Spleen (tissue), 11 donors: ENCODE measurements around the gene PLOD2. TPM values are rescaled to one million over a fixed set of nuclear protein-coding genes. Genes with fewer than 3 reads are reported as not detected.

ENCODE experiments used
- DNase-seq: peaks from one replicate; pipeline ENCODE4 v3.0.0-alpha.2; 2020
- H3K27ac ChIP-seq, 8 donors: fragments of 200-600 bp; sonication (generic) in 7 of 8; 1 replicate in 4 of 8; 2 replicates in 4 of 8; pipeline versions ENCODE4 v1.5.0 to v1.8.0; 2016 to 2021; ENCODE audit warnings: inconsistent platforms in 4 of 8, mild to moderate bottlenecking in 4 of 8, moderate library complexity in 1 of 8
- H3K27me3 ChIP-seq, 7 donors: fragments of 200-600 bp; sonication (generic) in 6 of 7; replicated peaks in 1 of 7; 1 replicate in 4 of 7; 2 replicates in 3 of 7; pipeline versions ENCODE4 v1.5.0 to v1.8.0; 2016 to 2021; ENCODE audit warnings: inconsistent platforms in 3 of 7, mild to moderate bottlenecking in 1 of 7
- H3K36me3 ChIP-seq, 6 donors: fragments of 200-600 bp; sonication (generic) in 5 of 6; 1 replicate in 4 of 6; 2 replicates in 2 of 6; pipeline versions ENCODE4 v1.5.0 to v1.8.0; 2016 to 2021; ENCODE audit warnings: inconsistent platforms in 2 of 6
- H3K4me1 ChIP-seq, 6 donors: fragments of 200-600 bp; sonication (generic) in 5 of 6; 1 replicate in 3 of 6; 2 replicates in 3 of 6; pipeline versions ENCODE4 v1.5.0 to v1.8.0; 2016 to 2021; ENCODE audit warnings: inconsistent platforms in 3 of 6
- H3K4me3 ChIP-seq, 8 donors: fragments of 200-600 bp; sonication (generic) in 7 of 8; 1 replicate in 4 of 8; 2 replicates in 4 of 8; pipeline versions ENCODE4 v1.5.0 to v1.8.0; 2016 to 2021; ENCODE audit warnings: inconsistent platforms in 4 of 8, mild to moderate bottlenecking in 4 of 8, moderate library complexity in 2 of 8
- H3K9me3 ChIP-seq, 8 donors: fragments of 200-600 bp; sonication (generic) in 7 of 8; 1 replicate in 4 of 8; 2 replicates in 4 of 8; pipeline versions ENCODE4 v1.5.0 to v1.8.0; 2016 to 2021; ENCODE audit warnings: inconsistent platforms in 4 of 8
- CTCF ChIP-seq, 11 experiments: fragments of 200-600 bp in 7 of 11; fragments of 450-650 bp in 4 of 11; sonication (generic) in 4 of 11; IDR thresholded peaks in 8 of 11; conservative IDR thresholded peaks in 3 of 11; 1 replicate in 7 of 11; 2 replicates in 4 of 11; pipeline versions ENCODE4 v1.4.0 to v1.8.0; 2016 to 2021; ENCODE audit warnings: antibody characterized with exemption in 11 of 11, inconsistent platforms in 4 of 11, mild to moderate bottlenecking in 1 of 11
- POLR2A ChIP-seq, 3 donors: fragments of 450-650 bp; IDR thresholded peaks; one replicate each; pipeline ENCODE4 v1.5.1; 2017; ENCODE audit warnings: antibody characterized with exemption in 3 of 3, mild to moderate bottlenecking in 1 of 3
- POLR2AphosphoS5 ChIP-seq, 3 donors: sonication (generic); formaldehyde crosslinking; IDR thresholded peaks; one replicate each; pipeline ENCODE4 v1.5.1; 2017; ENCODE audit warnings: antibody characterized with exemption in 3 of 3
- WGBS, 5 donors: extraction: QIAGEN DNeasy Blood & Tissue Kit in 3 of 5; methylation state at CpG; one replicate each; pipeline versions ENCODE4 v1.1.5 to v1.1.7; 2013 to 2018; 5-methylcytosine and 5-hydroxymethylcytosine counted together
- intact Hi-C: fragments of 100-400 bp; cut with DNase I; formaldehyde crosslinking; loops from one replicate; pipeline ENCODE4 v1.15.0; 2023; ENCODE audit warnings: low total_unique reads
- polyA plus RNA-seq, 3 donors: library from polyadenylated mRNA; stranded (reverse); fragments of 200-250 nt; gene quantifications; one replicate each; pipeline ENCODE4 v1.2.1, GENCODE V29; 2013
- total RNA-seq, 7 donors: library from RNA; depleted of rRNA in 3 of 7; stranded (reverse); fragments of >200 nt in 3 of 7; fragmentation: NEBNext Ultra II Directional in 4 of 7; extraction: Animal tissue kit (Norgen Biotek cat#: 25700) in 4 of 7; gene quantifications; one replicate each; pipeline versions ENCODE4 v1.1.0 to v1.2.1, GENCODE V29; 2016 to 2021
- donor health status: healthy with polysubstance abuse.
- donor health status: DM: no; HTN: no; CAD: no; lungs with moderate emphysema.
- donor health status: DM: no; HTN: no; CAD: no.
- donor health status: Bipolar disorder and iron deficiency.
- donor health status: healthy.
- donor health status: DM: no; HTN: no; CAD: no.
- donor health status: DM: yes; HTN: yes; CAD: no.

Gene PLOD2
- total and polyA plus RNA-seq, 10 donors, result 3.5 to 35.8 (median 11.2) TPM

- Histone ChIP-seq H3K27ac (no peak overlapping the region), H3K9me3 (no peaks in the 10 kb centered on the region), H3K4me3 (no peak overlapping the region), H3K4me1 (peaks cover 0 to 29% (median 6%) of the 10 kb centered on the region in 6 donors), H3K36me3 (no peaks in the 10 kb centered on the region), H3K27me3 (no peaks in the 10 kb centered on the region)
- TF ChIP-seq POLR2AphosphoS5 (IDR thresholded peaks at IDR 0.05), result no peak
- TF ChIP-seq CTCF (IDR thresholded peaks at IDR 0.05 in 8 of 11, conservative IDR thresholded peaks at IDR 0.05 in 3 of 11), result no peak
- TF ChIP-seq POLR2A (IDR thresholded peaks at IDR 0.05), result no peak
- 93 to 97% (median 96%) methylated on average over 1 of the region's 1 CpG for WGBS, 5 donors
- DNase-seq, result no peak
- intact Hi-C loops, result no loop called here
Measured at GRCh38 chr3:146154316-146154715, 6.7 kb downstream of the PLOD2 start.

GRCh38 chr3:146153429-146153828, 7.6 kb downstream of the PLOD2 start:
- no peaks in the 10 kb centered on the region for H3K27me3 ChIP-seq
- no peak for DNase-seq
- TF ChIP-seq CTCF (IDR thresholded peaks at IDR 0.05 in 8 of 11, conservative IDR thresholded peaks at IDR 0.05 in 3 of 11) (no peak), POLR2A (IDR thresholded peaks at IDR 0.05) (no peak), POLR2AphosphoS5 (IDR thresholded peaks at IDR 0.05) (no peak)
- intact Hi-C loops, result no loop called here
- H3K27ac ChIP-seq, result no peak overlapping the region
- H3K9me3 ChIP-seq, result no peaks in the 10 kb centered on the region
- WGBS, 5 donors, result 76 to 92% (median 87%) methylated on average over 4 of the region's 4 CpGs
- no peak overlapping the region for H3K4me3 ChIP-seq
- no peaks in the 10 kb centered on the region for H3K36me3 ChIP-seq
- H3K4me1 ChIP-seq, result peaks cover 0 to 25% (median 6%) of the 10 kb centered on the region in 6 donors

GRCh38 chr3:146152834-146153233, 8.2 kb downstream of the PLOD2 start:
- Histone ChIP-seq H3K27ac (no peak overlapping the region), H3K27me3 (no peaks in the 10 kb centered on the region), H3K4me1 (peaks cover 0 to 19% (median 6%) of the 10 kb centered on the region in 6 donors), H3K36me3 (no peaks in the 10 kb centered on the region), H3K4me3 (no peak overlapping the region), H3K9me3 (no peaks in the 10 kb centered on the region)
- TF ChIP-seq POLR2AphosphoS5 (IDR thresholded peaks at IDR 0.05) (no peak), POLR2A (IDR thresholded peaks at IDR 0.05) (no peak), CTCF (IDR thresholded peaks at IDR 0.05 in 8 of 11, conservative IDR thresholded peaks at IDR 0.05 in 3 of 11) (no peak)
- 82 to 94% (median 88%) methylated on average over 6 of the region's 6 CpGs for WGBS, 5 donors
- intact Hi-C loops, result no loop called here
- no peak for DNase-seq

GRCh38 chr3:146148468-146148931, 12.5 kb downstream of the PLOD2 start:
- Histone ChIP-seq H3K36me3 (no peaks in the 10 kb centered on the region), H3K9me3 (no peaks in the 10 kb centered on the region), H3K4me1 (peaks cover 0 to 5% (median 0%) of the 10 kb centered on the region in 6 donors), H3K27me3 (no peaks in the 10 kb centered on the region), H3K4me3 (no peak overlapping the region), H3K27ac (no peak overlapping the region)
- no peak for DNase-seq
- WGBS, 5 donors, result 73 to 91% (median 78%) methylated on average over 1 of the region's 1 CpG
- no peak for TF ChIP-seq CTCF (IDR thresholded peaks at IDR 0.05 in 8 of 11, conservative IDR thresholded peaks at IDR 0.05 in 3 of 11)
- no peak for TF ChIP-seq POLR2A (IDR thresholded peaks at IDR 0.05)
- no peak for TF ChIP-seq POLR2AphosphoS5 (IDR thresholded peaks at IDR 0.05)
- intact Hi-C loops, result no loop called here
